ENCODE results near the gene RTKN.
"Not testable (repeated sequence)": the region's sequence is repeated elsewhere in the genome, so short reads cannot be mapped to it uniquely, and the experiment has no call there.

RTKN gene, protein sequence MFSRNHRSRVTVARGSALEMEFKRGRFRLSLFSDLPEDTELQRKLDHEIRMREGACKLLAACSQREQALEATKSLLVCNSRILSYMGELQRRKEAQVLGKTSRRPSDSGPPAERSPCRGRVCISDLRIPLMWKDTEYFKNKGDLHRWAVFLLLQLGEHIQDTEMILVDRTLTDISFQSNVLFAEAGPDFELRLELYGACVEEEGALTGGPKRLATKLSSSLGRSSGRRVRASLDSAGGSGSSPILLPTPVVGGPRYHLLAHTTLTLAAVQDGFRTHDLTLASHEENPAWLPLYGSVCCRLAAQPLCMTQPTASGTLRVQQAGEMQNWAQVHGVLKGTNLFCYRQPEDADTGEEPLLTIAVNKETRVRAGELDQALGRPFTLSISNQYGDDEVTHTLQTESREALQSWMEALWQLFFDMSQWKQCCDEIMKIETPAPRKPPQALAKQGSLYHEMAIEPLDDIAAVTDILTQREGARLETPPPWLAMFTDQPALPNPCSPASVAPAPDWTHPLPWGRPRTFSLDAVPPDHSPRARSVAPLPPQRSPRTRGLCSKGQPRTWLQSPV
- 0.27 to 0.76 (median 0.45) reads per million in 4 donors for total RNA-seq

DNA sequence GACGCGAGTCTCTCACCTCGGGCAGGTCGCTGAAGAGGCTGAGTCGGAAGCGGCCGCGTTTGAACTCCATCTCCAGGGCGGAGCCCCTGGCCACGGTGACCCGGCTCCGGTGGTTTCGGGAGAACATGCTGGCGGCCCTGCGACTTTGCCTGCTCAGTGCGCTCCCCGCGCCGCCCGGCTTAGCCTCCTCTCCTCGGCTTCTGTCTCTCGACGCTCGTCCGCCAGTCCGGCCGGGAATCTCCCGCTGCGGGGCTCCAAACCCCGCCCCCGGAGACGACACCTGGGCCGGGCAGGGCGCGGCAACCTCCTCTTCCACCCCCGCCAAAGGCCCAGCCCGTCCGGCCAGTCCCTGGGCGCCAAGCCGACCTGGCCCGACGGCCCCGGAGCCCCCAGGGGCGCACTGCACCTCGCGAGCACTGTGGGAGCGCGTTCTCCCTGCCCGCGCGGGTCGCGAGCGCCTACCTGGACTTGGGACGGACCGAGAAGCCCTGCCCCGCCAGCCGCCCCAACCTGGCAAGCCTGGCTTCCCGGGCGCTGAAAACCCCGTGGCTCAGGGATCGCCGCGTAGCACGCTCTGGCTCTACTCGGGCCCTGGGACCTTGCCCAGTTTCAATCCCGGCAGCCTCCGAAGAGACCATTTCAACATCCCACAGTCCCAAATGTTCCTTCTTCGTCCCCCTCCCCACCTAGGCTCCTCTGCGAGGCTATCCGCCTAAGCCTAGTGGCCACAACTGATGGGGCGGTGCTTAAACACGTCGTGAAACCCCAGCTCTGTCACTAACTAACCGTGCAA, at the start of gene RTKN:
TSS of gene RTKN (minus strand) at position 248 of the 793 bp plus-strand sequence. CDS start at position 127, 121 bp downstream.
- peak in 1 of 5 donors; percentile 17 for DNase-seq

DNA sequence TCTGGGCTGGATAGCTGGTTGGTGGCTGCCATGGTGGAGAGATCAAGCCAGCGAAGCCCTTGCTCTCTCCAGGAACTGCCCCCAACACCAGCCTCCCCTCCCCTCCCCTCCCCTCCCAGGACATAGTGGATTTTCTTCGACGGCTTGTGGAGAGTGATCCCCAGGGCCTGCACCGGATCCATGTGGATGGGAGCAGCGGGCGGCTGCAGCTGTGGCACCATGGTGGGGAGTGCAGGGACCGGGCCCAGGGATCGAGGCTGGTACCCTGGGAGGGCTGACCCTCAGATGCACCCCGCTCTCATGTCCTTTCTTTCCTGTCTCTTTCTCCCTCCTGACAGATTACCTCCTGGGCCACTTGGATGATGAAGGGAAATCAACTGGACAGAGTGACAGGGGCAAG, 48.2 kb upstream of the RTKN start:
- DNase-seq, result no peak

DNA sequence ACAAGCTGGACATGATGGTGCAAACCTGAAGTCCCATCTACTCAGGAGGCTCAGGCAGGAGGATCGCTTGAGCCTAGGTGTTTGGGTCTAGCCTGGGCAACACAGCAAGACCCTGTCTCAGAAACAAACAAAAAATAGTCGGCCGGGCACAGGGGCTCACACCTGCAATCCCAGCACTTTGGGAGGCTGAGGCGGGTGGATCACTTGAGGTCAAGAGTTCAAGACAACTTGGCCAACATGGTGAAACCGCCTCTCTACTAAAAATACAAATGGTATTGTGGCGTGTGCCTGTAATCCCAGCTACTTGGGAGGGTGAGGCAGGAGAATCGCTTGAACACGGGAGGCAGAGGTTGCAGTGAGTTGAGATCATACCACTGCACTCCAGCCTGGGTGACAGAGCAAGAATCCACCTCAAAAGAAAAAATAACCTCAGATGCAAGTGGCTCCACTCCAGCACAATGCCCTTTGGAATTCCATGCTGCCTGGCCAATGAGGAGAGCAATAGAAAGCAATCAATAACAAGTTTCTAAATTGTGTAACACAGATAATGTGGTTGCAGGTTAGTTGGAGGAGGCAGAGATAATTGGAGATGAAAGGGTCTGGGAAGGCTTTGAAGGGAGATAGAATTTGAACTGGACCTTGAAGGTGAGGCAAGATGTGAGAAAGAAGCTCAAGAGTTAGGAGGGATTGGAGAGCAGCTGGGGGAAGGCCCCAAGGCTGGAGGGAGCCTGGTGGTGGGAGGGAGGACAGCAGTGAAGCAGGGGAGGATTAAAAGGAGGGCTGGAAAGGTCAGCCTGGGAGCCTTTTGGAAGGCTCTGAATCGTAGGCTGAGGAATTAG, 47.1 kb upstream of the RTKN start:
- no peak for DNase-seq

DNA sequence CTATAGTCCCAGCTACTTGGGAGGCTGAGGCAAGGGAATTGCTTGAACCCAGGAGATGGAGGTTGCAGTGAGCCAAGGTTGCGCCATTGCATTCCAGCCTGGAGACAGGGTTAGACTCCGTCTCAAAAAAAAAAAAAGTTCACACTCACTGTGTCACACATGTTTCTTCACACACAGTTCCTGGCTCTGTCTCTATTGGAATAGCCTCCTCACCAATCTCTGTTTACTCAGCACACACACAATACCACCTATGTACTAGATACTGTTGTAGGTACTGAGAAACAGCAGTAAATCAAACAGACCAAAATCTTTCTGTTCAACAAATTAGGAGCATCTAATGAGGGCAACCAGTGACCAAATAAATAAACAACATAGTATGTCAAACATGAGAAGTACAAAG, 44.4 kb upstream of the RTKN start:
- DNase-seq, result no peak

DNA sequence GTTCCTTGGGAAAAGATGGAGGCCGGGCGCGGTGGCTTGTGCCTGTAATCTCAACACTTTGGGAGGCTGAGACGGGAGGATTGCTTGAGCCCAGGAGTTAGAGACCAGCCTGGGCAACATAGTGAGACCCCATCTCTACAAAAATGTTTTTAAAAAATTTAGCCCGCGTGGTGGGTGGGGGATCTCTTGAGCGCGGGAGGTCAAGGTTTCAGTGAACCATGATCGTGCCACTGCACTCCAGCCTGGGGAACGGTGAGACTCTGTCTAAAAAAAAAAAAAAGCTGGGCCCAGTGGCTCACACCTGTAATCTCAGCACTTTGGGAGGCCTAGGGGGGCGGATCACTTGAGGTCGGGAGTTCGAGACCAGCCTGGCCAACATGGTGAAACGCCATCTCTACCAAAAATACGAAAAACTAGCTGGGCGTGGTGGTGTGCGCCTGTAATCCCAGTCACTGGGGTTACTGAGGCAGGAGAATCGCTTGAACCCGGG, 42.0 kb upstream of the RTKN start:
- not testable (repeated sequence) for DNase-seq

DNA sequence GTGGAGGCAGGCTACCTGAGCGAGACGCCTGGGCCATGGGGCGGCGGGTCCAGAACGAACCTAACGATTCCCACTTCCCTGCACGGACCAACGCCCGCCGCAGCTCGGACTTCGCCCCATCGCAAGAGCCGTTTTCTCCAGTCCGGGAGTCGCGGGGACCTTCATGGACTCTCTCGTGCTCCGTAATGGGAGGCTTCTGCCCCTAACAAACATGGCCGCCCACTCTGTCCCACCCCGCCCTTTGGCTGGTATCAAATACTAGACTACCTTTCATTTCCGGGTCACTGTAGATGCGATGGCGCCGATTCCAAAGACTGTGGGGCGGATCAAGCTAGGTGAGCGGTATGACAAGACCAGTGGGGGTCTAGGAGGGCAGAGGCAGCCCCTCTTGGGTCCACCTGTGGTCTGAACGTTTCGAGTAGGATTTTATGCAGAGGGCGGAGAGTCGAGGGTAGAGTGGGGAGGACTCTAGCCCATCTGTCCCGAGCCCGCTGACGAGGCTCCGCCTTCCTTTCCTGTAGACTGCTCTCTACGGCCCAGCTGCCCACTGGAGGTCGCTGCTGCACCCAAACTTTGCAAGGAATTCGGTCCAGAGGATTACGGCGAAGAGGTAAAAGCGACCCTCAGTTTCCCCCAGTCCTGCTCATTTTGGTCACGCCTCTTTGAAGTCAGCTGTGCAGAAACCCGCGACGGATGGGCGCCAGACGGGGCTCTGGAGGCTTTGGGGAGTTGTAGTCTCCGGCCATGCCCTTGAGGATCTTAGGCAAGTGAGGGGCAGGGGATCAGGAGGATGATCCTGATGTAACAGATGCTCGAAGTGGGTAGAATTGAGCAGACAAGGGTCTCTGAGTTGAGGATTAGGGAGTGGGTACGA, 41.3 kb upstream of the RTKN start, which contains the start of the genes CCDC142 and TTC31:
TSS of gene CCDC142 (minus strand) at position 198 of the 874 bp plus-strand sequence. CDS start at position 37, 161 bp downstream.
TSS of gene TTC31 (plus strand) at position 281 of the 874 bp plus-strand sequence. CDS start at position 296, 15 bp downstream.
- peak; percentile 84 to 95 (median 90) for DNase-seq

DNA sequence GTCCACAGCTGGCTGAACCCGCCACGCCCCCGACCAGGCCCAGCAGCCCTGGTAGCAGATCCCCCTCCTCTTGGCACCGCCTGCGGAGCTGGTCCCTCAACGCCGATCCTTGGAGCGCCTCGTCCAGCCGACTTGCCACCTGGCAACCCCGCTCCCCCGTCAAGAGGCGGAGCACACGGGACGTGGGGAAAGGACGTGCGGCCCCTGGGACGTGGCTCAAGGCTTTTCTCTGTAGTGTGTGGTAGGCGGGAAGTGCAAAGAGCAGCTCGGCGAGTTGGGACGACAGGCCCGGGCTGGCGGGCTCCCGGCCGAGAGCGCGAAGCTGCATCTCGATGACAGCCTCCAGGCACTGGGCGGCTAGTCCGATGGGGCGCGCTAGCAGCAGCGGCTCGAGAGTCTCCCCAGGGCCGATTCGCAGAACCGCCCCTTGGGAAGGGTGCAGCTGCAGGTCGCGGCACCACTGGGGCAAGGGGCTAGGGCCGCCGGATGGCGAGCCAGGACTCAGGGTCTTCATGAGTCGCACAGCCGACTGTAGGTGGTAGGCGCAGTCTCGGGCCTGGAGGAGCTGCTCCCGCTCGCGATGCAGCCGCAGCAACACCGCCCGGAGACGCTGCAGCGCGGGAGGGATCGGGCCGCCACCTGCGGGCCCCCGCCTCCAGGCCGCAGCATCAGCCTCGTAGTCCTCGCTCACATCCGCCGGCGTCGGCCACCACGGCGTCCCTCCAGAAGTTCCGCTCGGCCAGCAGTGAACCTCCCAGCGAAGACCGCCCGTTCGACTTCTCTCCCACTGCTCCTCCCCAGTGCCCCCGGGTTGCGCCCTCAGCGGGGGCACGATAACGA, 40.4 kb upstream of the RTKN start:
- DNase-seq, result peak; percentile 27 to 68 (median 39)

DNA sequence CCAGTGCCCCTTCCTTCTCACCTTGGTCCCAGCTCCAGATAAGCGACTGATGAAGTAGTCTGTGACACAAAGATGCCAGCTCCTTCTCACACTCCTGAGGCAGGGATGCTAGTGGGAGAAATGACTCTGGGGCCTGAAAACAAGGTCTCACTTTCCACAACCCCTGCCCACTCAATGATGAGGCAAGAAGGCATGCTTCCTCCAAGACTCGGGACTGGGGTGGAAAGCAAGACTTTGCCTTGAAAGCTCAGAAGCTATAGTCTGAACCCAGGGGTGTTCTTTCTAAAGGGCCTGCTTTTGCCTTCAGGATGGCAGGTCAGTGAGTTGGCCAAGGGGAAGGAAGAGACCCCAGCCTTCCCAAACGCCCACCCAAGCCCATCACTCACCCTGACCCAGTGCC, 39.7 kb upstream of the RTKN start:
- DNase-seq, result no peak

DNA sequence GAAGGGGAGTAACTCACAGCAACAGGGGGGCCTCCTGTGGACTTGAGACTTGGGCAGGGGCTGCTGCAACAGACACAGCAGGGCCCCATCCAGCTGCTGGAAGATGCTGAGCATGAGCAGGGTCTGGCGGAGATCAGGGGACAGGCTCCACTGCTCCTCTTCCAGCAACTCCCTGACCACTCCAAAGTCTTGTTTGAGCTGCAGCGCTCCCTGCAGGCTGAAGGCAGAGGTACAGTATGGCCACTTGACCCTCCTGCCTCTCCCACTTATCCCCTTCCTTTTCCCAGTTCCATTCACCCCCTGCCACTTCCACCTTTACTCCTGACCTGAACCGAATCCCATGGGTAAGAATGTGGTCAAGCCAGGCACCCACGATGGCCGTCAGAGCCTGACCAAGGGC, 33.2 kb upstream of the RTKN start:
- no peak for DNase-seq

DNA sequence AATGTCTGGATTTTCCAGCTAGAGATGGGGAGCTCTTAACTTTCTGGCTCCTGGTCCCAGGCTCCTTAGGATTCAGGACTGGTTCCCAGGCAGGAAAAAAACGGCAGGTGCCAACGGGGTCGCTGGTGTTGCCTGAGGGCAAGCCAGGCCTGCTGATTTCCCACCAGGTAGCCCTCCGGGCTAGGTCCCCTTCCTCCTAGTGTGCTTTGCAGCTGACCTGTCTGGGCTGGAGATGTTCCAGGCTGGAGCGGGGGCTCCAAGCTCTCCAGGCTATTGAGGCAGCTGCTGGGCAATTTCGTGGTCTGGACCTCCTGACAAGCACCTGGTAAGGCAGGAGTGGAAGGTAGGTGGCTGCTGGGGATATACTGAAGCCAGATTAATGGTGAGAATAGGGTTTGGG, 32.7 kb upstream of the RTKN start:
- DNase-seq, result no peak

DNA sequence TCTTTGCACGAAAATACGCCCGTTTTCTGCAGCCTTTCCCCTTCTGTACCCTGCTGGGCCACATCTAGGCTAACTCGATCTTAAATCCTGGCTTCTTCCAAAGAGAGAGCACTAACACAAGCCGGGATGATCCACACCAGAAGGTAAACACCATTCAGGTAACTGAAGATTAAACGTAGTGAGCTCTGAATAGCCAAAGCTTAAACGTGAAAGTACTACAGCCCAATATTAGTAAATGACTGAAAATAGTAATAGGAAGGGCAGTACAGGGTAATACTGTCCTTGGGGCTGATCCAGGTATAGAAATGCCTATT, 31.2 kb upstream of the RTKN start:
- no peak for DNase-seq

DNA sequence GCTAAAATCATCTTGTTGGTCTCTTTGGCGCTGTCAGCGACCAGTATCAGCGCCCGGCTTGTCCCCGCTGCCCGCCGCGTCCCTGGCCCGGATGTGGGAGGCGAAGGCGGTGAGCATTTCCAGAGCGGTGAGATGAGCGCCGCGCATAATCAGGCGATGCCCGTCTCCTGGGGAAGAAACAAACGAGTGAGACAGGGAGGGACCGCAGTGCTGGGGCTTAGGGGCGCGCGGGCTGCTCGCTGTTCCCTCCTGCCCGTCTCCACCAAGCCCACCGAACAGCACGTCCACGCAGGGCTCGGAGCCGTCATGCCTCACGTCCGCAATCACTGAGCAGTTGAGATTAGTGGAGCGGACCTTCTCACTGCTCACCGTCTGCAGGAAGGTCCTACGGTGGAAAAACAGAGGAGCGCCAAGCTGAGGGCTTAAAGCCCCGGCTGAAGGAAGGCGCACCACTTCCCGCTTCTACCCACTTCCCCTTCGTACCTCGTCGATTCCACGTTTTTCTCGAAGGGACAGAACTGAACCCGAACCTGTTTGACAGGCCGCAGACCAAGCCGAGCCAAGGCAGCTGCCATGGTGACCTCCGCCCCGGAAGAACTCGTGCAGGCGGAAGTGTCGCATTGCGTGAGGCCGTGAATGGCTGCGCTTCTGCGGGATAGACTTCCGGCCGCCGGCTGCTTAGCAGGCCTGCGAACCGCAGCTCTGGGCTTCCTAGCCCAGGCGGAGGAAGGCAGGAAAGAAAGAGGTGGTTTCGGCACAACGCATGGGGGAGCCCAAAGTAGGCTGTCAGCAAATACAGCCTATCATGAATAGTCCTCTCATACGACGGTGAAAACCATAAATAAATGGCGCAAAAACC, 30.6 kb upstream of the RTKN start, which contains the start of gene MRPL53:
TSS of gene MRPL53 (minus strand) at position 595 of the 859 bp plus-strand sequence. CDS start at position 575, 20 bp downstream.
- DNase-seq, result peak; percentile 92 to 97 (median 96)

DNA sequence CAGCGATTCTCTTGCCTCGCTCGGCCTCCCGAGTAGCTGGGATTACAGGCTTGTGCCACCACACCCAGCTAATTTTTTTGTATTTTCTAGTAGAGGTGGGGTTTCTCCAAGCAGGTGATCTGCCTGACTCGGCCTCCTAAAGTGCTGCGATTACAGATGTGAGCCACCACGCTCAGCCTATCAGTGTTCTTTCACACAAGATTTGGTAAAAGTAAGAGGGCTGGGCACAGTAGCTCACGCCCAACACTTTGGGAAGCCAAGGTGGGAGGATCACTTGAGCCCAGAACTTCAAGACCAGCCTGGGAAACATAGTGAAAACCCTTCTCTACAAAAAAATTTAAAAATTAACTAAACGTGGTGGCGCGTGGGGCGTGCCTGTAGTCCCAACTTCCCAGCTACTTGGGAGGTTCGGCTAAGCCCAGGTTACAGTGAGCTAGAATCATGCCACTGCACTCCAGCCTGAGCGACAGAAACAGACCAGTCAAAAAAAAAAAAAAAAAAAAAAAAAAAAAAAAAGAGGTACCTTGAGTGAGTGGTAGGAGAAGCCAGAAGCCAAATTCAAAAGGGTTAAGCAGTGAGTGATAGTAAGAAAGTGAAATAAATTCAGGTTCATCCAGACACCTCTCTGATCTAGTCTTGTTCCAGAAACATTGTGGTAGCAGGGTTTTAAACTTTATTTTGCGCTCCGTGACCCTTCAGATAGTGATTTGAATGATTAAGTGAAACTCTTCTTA, 29.8 kb upstream of the RTKN start:
- DNase-seq, result no peak

DNA sequence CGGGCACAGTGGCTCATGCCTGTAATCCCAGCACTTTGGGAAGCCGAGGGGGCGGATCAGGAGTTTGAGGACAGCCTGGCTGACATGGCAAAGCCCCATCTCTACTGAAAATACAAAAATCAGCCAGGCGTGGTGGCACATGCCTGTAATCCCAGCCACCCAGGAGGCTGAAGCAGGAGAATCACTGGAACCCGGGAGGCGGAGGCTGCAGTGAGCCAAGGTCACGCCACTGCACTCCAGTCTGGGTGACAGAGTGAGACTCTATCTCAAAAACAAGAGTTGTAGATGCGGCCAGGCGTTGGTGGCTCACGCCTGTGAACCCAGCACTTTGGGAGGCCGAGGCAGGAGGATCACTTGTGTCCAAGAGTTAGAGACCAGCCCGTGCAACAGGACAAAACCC, 29.0 kb upstream of the RTKN start:
- DNase-seq, result not testable (repeated sequence)

DNA sequence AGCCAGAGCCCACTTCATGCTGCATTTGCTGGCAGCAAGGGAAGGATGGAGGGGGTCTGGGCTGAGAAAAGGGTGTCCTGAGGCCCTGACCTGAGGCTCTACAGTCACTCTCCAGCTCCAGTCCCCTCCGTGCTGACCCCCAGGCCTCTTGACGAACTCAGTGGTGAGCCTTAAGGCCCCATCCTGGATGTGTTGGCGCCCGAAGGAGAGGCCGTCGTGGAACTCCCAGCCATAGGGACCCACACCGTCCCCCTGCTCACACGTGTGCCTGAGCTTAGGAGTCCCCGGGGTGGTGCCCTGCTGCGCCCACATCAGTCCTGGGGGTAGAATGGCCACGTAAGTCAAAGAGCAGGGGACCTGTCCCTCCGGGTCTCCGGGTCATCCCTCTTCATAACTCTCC, 22.7 kb upstream of the RTKN start:
- DNase-seq, result no peak

DNA sequence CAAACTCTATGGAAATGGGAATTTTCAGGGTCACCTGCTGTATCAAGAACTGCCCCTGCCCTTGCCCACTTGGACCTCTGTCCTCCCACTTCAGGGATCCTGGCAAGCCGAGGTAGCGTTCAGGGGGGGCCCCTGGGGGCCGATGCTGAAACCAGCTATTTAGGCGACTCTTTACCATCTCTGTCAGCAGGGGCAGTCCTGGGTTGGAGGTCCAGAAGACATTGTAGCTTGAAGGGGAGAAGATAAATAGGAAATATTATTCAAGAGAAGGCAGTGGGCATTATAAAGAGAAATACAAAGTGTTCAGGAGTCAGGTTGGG, 21.0 kb upstream of the RTKN start:
- no peak for DNase-seq

DNA sequence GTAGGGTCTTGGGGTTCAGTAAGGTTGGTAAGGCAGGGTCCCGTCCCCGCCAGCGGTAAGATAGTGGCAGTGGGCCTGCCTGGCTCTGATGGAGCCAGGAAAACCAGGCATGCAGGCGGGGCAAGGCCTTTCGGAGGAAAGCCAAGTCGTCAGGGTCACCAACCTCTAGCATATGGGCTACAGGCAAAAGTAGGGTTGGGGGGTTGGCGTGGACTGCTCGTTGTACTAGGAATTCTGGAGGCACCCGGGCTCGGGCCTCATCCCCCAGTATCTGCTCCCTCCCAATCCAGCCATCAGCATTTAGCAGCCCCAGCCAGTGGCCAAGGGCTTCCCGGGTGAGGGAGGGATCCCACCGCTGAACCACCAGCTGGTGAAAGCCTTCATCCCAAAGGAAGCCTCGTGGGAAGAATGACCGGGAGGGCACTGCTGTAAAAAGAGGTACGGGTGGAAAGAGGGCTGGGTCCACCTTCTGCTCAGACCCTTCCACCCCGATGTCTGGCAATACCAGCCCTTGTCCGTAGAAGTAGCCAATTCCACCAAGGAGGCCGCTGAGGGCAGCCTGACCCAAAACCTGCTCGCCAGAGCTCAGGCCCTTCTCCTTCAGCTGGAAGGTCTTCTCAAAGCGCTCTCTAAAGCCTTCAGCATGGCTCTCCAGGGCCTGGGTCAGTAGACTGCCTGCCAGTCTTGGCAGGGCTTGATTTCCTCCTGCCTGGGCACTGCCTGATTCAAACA, 20.5 kb upstream of the RTKN start:
- DNase-seq, result no peak

All from T-helper 1 cell (primary cell).